NT2/D1 (cell line): ENCODE results near the gene UBA52.

Source experiments
- SUZ12 ChIP-seq: IDR thresholded peaks from 2 replicates; pipeline ENCODE4 v1.6.1; 2011; ENCODE audit not compliant: insufficient read length, insufficient read depth; ENCODE audit errors: extremely low read depth
- YY1 ChIP-seq: IDR thresholded peaks from 2 replicates; pipeline ENCODE4 v1.6.1; 2011; ENCODE audit not compliant: insufficient read length, insufficient read depth
- ZNF274 ChIP-seq: IDR thresholded peaks from 2 replicates; pipeline ENCODE4 v1.6.1; 2011; ENCODE audit warnings: mild to moderate bottlenecking, low read depth, low read length

DNA sequence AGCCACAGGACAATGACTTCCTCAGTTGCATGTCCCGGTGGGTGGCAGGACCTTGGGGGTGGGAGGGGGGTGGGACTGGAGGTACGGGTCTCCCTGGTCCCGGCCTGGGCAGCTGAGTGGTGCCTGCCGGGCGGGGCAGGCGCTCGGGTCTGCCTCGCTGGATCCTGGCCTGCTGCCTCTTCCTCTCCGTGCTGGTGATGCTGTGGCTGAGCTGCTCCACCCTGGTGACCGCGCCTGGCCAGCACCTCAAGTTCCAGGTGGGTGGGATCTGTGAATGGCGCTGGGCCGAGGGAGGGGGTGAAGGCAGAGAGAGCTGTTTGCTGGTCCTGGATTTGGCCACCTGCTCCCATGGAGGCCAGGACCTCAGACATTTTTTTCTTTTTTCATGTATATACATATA is 46.6 kb downstream of the UBA52 start:
- TF ChIP-seq SUZ12: no peak
- TF ChIP-seq ZNF274: no peak
- no peak for TF ChIP-seq YY1
